Activated B cell treated with CpG ODN at 0.5 μM for 24 hours (primary cell): Measurements from ENCODE around the gene ICAM2. TPM values are rescaled to one million over a fixed set of nuclear protein-coding genes. Genes with fewer than 3 reads are reported as not detected.
A peak's percentile ranks its signal among the peaks of the same experiment; 100 is the strongest.

Experiments
- ATAC-seq: fragments of 200-7000 bp; cut with Tn5 transposase; one replicate; pipeline ENCODE4 v1.10.0; 2021; ENCODE audit warnings: low read depth, mild to moderate bottlenecking, moderate library complexity
- CTCF ChIA-PET: fragments of 350-600 bp; sonication (Branson Sonifier 250); formaldehyde crosslinking; loops from one replicate; lab custom pipeline; 2021; ENCODE audit warnings: antibody characterized with exemption; lab: Charles Lee
- POLR2A ChIA-PET: fragments of 350-600 bp; sonication (Branson Sonifier 250); formaldehyde crosslinking; loops from one replicate; lab custom pipeline; 2021; ENCODE audit warnings: antibody characterized with exemption; lab: Charles Lee
- DNase-seq: peaks from one replicate; pipeline ENCODE4 v3.0.0; 2022
- H3K27ac Mint-ChIP-seq: one replicate; pipeline ENCODE4 v1.8.0; 2020; ENCODE audit warnings: mixed read lengths
- H3K27me3 Mint-ChIP-seq: one replicate; pipeline ENCODE4 v1.8.0; 2021; ENCODE audit warnings: mixed read lengths
- H3K36me3 Mint-ChIP-seq: one replicate; pipeline ENCODE4 v1.8.0; 2021; ENCODE audit warnings: low read depth, mixed read lengths
- H3K4me1 Mint-ChIP-seq: one replicate; pipeline ENCODE4 v1.8.0; 2021; ENCODE audit warnings: mixed read lengths
- H3K4me3 Mint-ChIP-seq: one replicate; pipeline ENCODE4 v1.8.0; 2020; ENCODE audit warnings: mild to moderate bottlenecking, mixed read lengths
- H3K9me3 Mint-ChIP-seq: one replicate; pipeline ENCODE4 v1.8.0; 2020; ENCODE audit warnings: mixed read lengths
- CTCF ChIP-seq: fragments of 200-600 bp; IDR thresholded peaks from one replicate; pipeline ENCODE4 v1.8.0; 2022; ENCODE audit warnings: antibody characterized with exemption, mild to moderate bottlenecking
- intact Hi-C: fragments of 100-400 bp; cut with micrococcal nuclease; formaldehyde crosslinking; loops from one replicate; pipeline ENCODE4 v1.15.1; 2024
- total RNA-seq: library from RNA; stranded (reverse); gene quantifications from 2 replicates; pipeline ENCODE4 v1.2.3, GENCODE V29; 2022

The ICAM2 gene
- total RNA-seq = 44.5 and 44.7 TPM in 2 replicates

GRCh38 chr17:64020056-64020766 is at the start of gene ICAM2:
TSS of gene ICAM2 (minus strand) at chr17:64020633. CDS start at chr17:64006691, 13,942 bp downstream.
- intact Hi-C loops = loop anchor here (1.0 to 2.0 kb wide), 6 partner anchors 21 to 486 kb away; partner anchors contain the start of genes CCDC47, CEP95, DDX5 and PRR29

GRCh38 chr17:64070213-64070612 is 49.8 kb upstream of the ICAM2 start:
- Mint-ChIP-seq H3K27ac (no peak overlapping the region), H3K4me3 (no peak overlapping the region), H3K27me3 (no peaks in the 10 kb centered on the region), H3K4me1 (peaks cover 20% of the 10 kb centered on the region), H3K36me3 (peaks cover 39% of the 10 kb centered on the region), H3K9me3 (peaks cover 13% of the 10 kb centered on the region)
- POLR2A ChIA-PET = no interaction called here
- TF ChIP-seq CTCF = no peak
- DNase-seq (no peak), ATAC-seq (no peak)
- CTCF ChIA-PET = no interaction called here
- intact Hi-C loops = loop anchor here (5.0 kb wide), 1 partner anchor 43 kb away; no protein-coding TSS in a partner anchor

More at GRCh38 chr17:64020056-64020766, at the start of gene ICAM2:
- no peak for TF ChIP-seq CTCF
- peaks cover 11% of the 10 kb centered on the region for H3K36me3 Mint-ChIP-seq
- ATAC-seq = peak; percentile 78
- H3K4me3 Mint-ChIP-seq = peak within 1 kb of the TSS; percentile 97
- H3K27ac Mint-ChIP-seq = peak within 1 kb of the TSS; percentile 99
- H3K4me1 Mint-ChIP-seq = peaks cover 81% of the 10 kb centered on the region
- H3K9me3 Mint-ChIP-seq = no peaks in the 10 kb centered on the region
- CTCF ChIA-PET = interaction anchor here (0.9 to 4.4 kb wide), 14 partner anchors 9 to 115 kb away, joined by 3 to 26 read pairs (median 7); partner anchors contain the start of genes CD79B, CSHL1 and GH1
- no peaks in the 10 kb centered on the region for H3K27me3 Mint-ChIP-seq
- POLR2A ChIA-PET = interaction anchor here (0.6 to 5.8 kb wide), 37 partner anchors 9 to 486 kb away, joined by 3 to 54 read pairs (median 5); partner anchors contain the start of genes CCDC47, CD79B, CEP95 and CSHL1
- DNase-seq = peak; percentile 69

GRCh38 chr17:64069143-64069542 is 48.7 kb upstream of the ICAM2 start:
- ATAC-seq = no peak
- H3K4me3 Mint-ChIP-seq = no peak overlapping the region
- no peaks in the 10 kb centered on the region for H3K27me3 Mint-ChIP-seq
- DNase-seq = no peak
- CTCF ChIA-PET = no interaction called here
- H3K9me3 Mint-ChIP-seq = peaks cover 13% of the 10 kb centered on the region
- intact Hi-C loops = no loop called here
- no peak for TF ChIP-seq CTCF
- POLR2A ChIA-PET = no interaction called here
- no peak overlapping the region for H3K27ac Mint-ChIP-seq
- H3K4me1 Mint-ChIP-seq = peaks cover 10% of the 10 kb centered on the region
- H3K36me3 Mint-ChIP-seq = peaks cover 39% of the 10 kb centered on the region

- no peak overlapping the region for H3K27ac Mint-ChIP-seq
- no peak for ATAC-seq
- ChIA-PET POLR2A (no interaction called here), CTCF (interaction anchor here (0.8 kb wide), 1 partner anchor 66 kb away, joined by 3 read pairs; no protein-coding TSS in a partner anchor)
- peaks cover 13% of the 10 kb centered on the region for H3K9me3 Mint-ChIP-seq
- intact Hi-C loops = no loop called here
- no peak for TF ChIP-seq CTCF
- DNase-seq = no peak
- H3K27me3 Mint-ChIP-seq = no peaks in the 10 kb centered on the region
- H3K36me3 Mint-ChIP-seq = peaks cover 39% of the 10 kb centered on the region
- H3K4me1 Mint-ChIP-seq = peaks cover 16% of the 10 kb centered on the region
- H3K4me3 Mint-ChIP-seq = no peak overlapping the region
These were observed 47.2 kb upstream of the ICAM2 start for GRCh38 chr17:64067657-64068056.

- POLR2A ChIA-PET = no interaction called here
- intact Hi-C loops = no loop called here
- Mint-ChIP-seq H3K4me1 (peaks cover 14% of the 10 kb centered on the region), H3K9me3 (peaks cover 13% of the 10 kb centered on the region), H3K27me3 (no peaks in the 10 kb centered on the region), H3K36me3 (peaks cover 39% of the 10 kb centered on the region), H3K4me3 (no peak overlapping the region), H3K27ac (no peak overlapping the region)
- TF ChIP-seq CTCF = no peak
- DNase-seq = no peak
- CTCF ChIA-PET = no interaction called here
- no peak for ATAC-seq
These were observed 46.3 kb upstream of the ICAM2 start for GRCh38 chr17:64066716-64067115.
